Measurements from ENCODE around the gene ISG15. TPM values are rescaled to one million over a fixed set of nuclear protein-coding genes. Genes with fewer than 3 reads are reported as not detected.

ISG15 gene
- total RNA-seq, 1 experiment from 2014 or later = 201 TPM

DNA sequence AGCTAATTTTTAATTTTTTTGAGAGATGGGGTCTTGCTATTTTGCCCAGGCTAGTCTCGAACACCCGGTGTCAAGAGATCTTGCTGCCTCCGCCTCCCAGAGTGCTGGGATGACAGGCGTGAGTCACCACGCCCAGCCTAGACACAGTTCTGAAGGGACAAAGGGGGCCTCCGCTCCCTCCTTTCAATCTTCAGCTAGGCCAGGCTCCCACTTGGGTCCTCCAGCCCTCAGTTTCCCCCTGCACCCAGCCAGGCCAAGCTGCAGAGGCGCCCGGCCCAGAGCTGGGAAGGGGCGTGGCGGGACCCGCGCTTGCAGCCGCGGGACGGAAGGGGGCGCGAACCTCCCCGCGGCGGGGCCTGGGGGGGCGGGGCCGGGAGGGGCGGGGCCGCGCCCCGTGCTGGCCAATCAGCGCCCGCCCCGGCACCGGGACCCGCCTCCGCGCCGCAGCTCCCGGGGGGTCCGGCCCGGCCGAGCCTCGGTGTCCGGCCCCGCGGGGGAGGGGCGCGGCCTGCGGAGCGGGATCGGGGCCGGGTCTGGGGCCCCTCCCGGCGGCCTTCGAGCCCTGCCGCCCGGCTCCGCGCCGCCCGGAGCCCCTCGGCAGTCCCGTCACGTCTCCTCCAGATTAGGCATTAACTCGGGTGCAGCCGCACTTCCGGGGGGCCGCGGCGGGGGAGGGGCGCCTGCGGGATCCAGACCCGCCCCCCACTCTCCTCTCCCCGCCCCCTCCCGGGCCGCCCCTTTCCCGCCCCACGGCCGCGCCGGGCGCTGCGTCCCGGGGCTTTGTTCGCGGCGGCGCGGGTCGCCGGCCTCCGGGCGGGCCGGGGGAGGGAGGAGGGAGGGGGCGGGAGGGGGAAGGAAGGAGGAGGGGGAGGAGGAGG lies 6.1 kb downstream of the ISG15 start:
- peaks cover 45% of the 10 kb centered on the region for H3K4me1 ChIP-seq (replicated peaks)

DNA sequence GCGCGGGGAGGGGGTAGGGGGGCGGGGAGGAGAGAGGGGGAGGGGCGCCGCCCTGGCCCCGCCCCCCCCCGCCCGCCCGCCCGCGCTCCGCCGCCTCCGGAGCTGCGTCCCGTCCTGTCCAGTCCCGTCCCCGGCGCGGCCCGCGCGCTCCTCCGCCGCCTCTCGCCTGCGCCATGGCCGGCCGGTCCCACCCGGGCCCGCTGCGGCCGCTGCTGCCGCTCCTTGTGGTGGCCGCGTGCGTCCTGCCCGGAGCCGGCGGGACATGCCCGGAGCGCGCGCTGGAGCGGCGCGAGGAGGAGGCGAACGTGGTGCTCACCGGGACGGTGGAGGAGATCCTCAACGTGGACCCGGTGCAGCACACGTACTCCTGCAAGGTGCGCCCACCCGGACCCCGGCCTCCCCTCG lies 6.7 kb downstream of the ISG15 start, which contains the start of gene AGRN:
Gene AGRN (plus strand): TSS at position 121 of the 405 bp plus-strand sequence. CDS start 53 bp downstream, at position 174.
- Histone ChIP-seq H3K4me3 (peak within 1 kb of the TSS; percentile 92), H3K9me3 (replicated peaks) (no peaks in the 10 kb centered on the region), H3K36me3 (peaks cover 37% of the 10 kb centered on the region), H3K27ac (peak within 1 kb of the TSS; percentile 72; the same call in 1 of the 2 replicates), H3K4me1 (replicated peaks) (peaks cover 45% of the 10 kb centered on the region), H3K27me3 (replicated peaks) (no peaks in the 10 kb centered on the region)
- no peak for DNase-seq (ENCODE audit: low read depth in 1 of 2, low spot score in 2 of 2)

More for the DNA sequence above, 6.1 kb downstream of the ISG15 start:
- DNase-seq (ENCODE audit: low read depth in 1 of 2, low spot score in 2 of 2) = peak; percentile 69 to 82
- H3K9me3 ChIP-seq (replicated peaks) = no peaks in the 10 kb centered on the region
- no peaks in the 10 kb centered on the region for H3K27me3 ChIP-seq (replicated peaks)
- H3K4me3 ChIP-seq = peak overlapping the region; percentile 52
- H3K36me3 ChIP-seq = peaks cover 36% of the 10 kb centered on the region
- H3K27ac ChIP-seq = peak overlapping the region; percentile 72; the same call in 1 of the 2 replicates

DNA sequence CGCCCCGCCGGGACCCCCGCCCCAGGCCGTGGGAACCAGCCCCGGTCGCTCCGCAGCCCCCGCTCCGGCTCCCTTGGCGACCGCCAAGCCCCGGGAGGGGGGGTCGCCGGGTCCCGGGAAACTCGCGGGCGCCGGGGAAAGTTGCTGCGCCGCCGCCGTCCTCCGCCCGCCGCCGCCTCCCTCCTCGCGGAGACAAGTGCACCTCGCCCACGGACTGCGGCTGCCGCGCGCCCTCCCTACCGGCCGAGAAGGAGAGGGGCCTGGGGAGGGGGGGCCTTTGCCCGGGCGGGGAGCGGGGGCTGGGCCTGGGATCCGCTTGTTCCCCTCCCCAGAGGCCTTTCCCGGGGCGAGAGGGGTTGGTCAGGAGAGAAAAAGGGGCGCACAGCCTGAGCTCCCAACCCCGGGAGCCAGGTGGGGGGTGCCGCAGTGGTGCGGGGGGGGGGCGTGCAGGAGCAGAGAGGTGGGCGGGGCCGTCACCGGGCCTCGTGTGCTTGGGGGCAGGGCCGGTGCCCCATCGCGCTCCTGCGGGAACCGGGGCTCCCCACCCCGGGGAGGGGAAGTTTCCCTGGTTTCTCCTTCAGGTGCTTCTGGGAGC lies 7.2 kb downstream of the ISG15 start:
- no peaks in the 10 kb centered on the region for H3K27me3 ChIP-seq (replicated peaks)
- DNase-seq (ENCODE audit: low read depth in 1 of 2, low spot score in 2 of 2) = no peak
- H3K4me3 ChIP-seq = peak overlapping the region; percentile 92
- 0 out of 2 replicates have a peak overlapping the region, but pooled peaks have one; percentile 10 for H3K27ac ChIP-seq
- H3K9me3 ChIP-seq (replicated peaks) = no peaks in the 10 kb centered on the region
- H3K36me3 ChIP-seq = peaks cover 35% of the 10 kb centered on the region
- H3K4me1 ChIP-seq (replicated peaks) = peaks cover 43% of the 10 kb centered on the region

DNA sequence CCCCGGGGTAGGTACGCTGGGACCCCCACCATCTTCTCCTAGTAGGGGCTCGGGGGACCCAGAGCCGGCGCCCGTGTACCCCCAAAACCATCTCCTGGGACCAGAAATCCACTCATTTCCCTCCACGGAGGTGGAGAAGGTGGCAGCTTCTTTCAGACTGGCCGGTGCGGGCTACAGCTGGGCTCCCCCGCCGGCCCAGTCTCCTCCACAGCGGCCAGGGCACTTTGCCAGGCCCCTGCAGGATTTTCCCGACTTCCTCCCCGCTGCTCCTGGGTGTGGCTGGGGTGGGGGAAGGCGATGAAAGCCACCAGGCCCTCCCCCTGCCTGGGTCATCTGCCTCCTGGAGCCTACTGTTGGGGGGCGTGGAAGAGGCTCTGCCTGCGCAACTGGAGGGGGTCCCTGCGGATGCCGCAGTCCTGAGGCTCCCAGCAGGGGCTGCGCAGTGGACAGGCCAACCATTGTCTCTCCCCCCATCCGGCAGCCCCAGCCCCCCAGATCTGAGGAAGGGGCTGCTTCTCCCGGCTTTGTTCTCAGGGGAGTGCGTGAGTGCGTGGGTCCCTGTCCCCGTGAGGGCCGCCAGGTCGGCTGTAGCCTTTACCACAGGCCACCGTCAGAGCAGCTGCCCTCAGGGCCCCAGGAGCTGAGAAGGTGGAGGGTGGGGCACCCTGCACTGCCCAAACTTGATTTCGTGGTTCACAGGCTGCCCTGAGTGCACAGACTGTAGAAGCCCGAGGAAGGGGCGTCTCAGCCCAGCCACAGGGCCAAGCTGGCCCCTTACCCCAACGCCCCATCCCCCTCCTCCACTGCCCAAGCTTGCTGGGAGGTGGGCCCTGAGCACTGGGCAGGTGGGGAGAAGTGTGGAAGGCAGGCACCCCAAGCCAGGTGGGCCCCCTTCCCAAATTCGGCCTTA lies 8.0 kb downstream of the ISG15 start:
- Histone ChIP-seq H3K9me3 (replicated peaks) (no peaks in the 10 kb centered on the region), H3K27me3 (replicated peaks) (no peaks in the 10 kb centered on the region), H3K36me3 (peaks cover 38% of the 10 kb centered on the region), H3K4me1 (replicated peaks) (peaks cover 43% of the 10 kb centered on the region), H3K4me3 (peak overlapping the region; percentile 92), H3K27ac (0 out of 2 replicates have a peak overlapping the region, but pooled peaks have one; percentile 10)
- DNase-seq (ENCODE audit: low read depth in 1 of 2, low spot score in 2 of 2) = peak; percentile 74 to 90

DNA sequence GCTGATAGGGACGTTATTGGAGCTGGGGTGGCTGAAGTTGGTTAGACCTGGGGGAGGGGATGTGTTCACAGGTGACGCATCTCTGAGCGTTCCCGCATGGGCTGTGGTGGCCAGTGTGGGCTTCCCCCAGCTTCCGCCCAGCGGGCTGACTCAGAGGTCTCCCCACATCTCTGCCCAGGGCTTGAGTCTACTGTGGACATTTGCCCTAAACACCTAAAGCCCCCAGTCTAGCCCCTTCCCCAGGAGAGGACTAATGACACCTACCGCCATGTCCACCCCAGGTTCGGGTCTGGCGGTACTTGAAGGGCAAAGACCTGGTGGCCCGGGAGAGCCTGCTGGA lies 8.6 kb downstream of the ISG15 start:
- no peak for DNase-seq (ENCODE audit: low read depth in 1 of 2, low spot score in 2 of 2)
- Histone ChIP-seq H3K27me3 (replicated peaks) (no peaks in the 10 kb centered on the region), H3K4me1 (replicated peaks) (peaks cover 43% of the 10 kb centered on the region), H3K9me3 (replicated peaks) (no peaks in the 10 kb centered on the region), H3K36me3 (peaks cover 39% of the 10 kb centered on the region), H3K27ac (no peak overlapping the region), H3K4me3 (no peak overlapping the region)

DNA sequence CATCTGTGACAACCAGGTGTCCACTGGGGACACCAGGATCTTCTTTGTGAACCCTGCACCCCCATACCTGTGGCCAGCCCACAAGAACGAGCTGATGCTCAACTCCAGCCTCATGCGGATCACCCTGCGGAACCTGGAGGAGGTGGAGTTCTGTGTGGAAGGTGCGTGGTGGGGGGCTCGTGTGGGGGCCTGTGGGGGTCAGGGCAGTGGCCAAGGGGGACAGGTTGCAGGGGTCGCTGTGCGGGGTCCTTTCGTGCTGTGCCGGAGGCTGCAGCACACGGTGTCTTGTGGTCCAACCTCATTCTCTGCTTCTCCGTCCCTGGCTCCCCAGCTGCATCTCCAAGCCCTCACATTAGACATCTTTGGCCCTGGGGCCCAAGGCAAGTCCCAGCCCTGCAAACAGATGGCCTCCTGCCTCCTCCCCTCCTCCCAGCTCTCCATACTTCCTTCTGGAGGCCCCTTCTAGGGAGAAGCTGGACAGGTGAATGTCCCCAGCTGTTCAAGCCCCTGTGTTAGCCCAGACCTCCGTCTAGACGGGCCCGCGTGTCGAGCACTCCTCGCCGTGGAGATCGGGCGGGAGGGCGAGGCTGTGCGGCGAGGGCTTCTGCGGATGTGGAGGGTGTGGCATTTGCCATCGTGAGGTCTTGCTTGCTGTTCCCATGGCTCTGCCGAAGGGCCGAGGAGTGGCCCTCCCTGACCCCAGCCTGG lies 9.2 kb downstream of the ISG15 start:
- H3K4me1 ChIP-seq (replicated peaks) = peaks cover 43% of the 10 kb centered on the region
- H3K4me3 ChIP-seq = no peak overlapping the region
- H3K9me3 ChIP-seq (replicated peaks) = no peaks in the 10 kb centered on the region
- no peak overlapping the region for H3K27ac ChIP-seq
- peaks cover 43% of the 10 kb centered on the region for H3K36me3 ChIP-seq
- no peaks in the 10 kb centered on the region for H3K27me3 ChIP-seq (replicated peaks)
- no peak for DNase-seq (ENCODE audit: low read depth in 1 of 2, low spot score in 2 of 2)

DNA sequence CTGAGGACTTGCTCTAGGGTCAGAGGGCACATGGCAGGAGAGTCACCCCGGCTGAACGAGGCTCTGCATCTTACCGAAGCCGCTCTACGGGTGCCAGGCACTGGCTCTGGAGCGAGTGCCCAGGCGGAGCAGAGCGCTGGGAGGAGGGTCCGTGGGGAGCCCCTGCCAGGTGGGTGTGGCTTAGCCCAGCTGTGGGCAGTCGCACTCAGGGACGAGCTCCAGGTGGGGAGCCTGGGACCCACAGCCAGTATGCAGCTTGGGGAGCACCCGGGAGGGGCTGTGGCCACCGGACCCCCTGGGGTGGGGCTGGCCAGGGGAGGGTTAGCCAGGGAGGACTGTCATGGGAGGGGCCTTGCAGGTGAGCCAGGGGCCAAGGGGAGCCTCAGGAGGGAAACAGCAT lies 10.4 kb downstream of the ISG15 start:
- no peak for DNase-seq (ENCODE audit: low read depth in 1 of 2, low spot score in 2 of 2)
- H3K4me3 ChIP-seq = no peak overlapping the region

DNA sequence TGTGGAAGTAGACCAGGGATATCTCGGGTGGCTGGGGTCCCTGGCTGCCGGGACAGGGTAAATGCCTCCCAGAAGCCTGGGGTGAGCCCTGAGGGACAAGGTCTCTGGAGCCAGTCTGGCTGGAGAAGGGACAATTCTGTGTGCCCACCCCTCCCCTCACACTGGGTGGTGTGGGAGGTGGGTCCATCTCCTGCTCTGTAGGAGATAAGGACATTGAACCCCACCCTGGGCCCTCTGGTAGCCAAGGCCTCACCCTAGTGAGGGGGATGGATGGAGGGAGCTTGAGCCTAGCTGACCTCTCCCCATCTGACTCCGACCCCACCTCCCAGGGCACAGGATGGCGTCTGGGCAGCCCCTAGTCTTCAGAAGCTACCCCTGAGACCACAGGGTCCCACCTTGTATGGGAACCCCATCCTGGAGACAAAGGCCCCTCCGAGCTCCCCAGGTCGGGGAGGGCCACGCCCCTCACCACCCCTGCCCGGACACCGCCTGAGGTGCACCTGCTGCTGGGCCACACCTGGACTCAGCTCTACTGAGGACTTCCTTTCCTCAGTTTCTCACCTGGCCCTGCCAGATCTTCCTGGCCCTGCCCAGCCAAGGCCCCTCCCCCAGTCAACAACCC lies 11.0 kb downstream of the ISG15 start:
- H3K27ac ChIP-seq = peak overlapping the region; percentile 79; the same call in 1 of the 2 replicates
- no peaks in the 10 kb centered on the region for H3K27me3 ChIP-seq (replicated peaks)
- no peak for DNase-seq (ENCODE audit: low read depth in 1 of 2, low spot score in 2 of 2)
- peaks cover 46% of the 10 kb centered on the region for H3K36me3 ChIP-seq
- no peak overlapping the region for H3K4me3 ChIP-seq
- H3K9me3 ChIP-seq (replicated peaks) = no peaks in the 10 kb centered on the region
- H3K4me1 ChIP-seq (replicated peaks) = peaks cover 39% of the 10 kb centered on the region

More for the DNA sequence above, 10.4 kb downstream of the ISG15 start:
- peaks cover 46% of the 10 kb centered on the region for H3K36me3 ChIP-seq
- peaks cover 43% of the 10 kb centered on the region for H3K4me1 ChIP-seq (replicated peaks)
- no peaks in the 10 kb centered on the region for H3K9me3 ChIP-seq (replicated peaks)
- H3K27ac ChIP-seq = no peak overlapping the region
- H3K27me3 ChIP-seq (replicated peaks) = no peaks in the 10 kb centered on the region

DNA sequence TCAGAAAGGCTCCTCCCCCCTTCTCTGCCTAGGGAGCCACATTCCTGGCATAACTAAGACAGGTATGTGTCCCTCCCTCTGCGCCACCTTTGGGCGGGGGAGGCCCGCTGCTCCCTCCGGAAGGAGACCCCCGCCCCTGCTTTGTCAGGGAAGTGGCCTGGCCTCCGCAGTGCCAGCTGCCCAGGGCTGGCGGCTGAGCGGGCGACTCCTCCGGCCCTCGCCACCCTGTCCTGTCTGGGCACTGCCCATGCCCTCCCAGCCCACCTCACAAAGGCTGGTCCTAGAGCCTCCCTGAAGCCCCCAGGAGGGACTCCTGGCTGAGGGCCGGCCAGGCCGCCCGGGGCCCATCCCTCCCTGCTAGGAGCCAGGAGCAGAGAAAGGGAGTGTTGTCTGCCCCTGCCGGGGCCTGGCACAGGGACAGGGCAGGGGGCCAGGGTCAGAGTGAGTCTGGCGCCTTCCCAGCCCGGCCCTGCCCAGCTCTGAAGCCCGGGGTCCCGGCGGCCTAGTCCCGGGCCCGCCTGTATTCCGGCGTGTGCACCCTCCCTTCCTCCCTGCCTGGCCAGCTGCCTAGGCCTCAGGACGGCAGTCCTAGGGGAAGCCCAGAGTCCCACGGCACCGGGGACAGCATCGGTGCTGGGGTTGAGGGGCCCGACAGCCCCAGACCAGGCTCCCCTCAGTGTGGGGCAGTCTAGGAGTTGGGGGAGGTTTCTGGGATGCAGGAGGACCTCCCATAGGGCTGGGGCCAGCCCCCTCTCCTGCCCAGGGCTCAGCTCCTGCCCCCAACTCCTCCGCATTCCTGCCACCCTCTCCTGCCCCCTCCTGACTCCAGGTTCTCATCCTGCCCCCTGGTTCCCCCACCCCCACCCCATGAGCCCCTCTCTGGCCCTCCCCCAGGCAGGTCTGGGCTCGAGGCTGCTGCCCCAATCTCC lies 11.7 kb downstream of the ISG15 start:
- peaks cover 46% of the 10 kb centered on the region for H3K36me3 ChIP-seq
- H3K27ac ChIP-seq = peak overlapping the region; percentile 79
- H3K4me1 ChIP-seq (replicated peaks) = peaks cover 39% of the 10 kb centered on the region
- H3K9me3 ChIP-seq (replicated peaks) = no peaks in the 10 kb centered on the region
- no peak overlapping the region for H3K4me3 ChIP-seq
- DNase-seq (ENCODE audit: low read depth in 1 of 2, low spot score in 2 of 2) = peak; percentile 55 to 79
- no peaks in the 10 kb centered on the region for H3K27me3 ChIP-seq (replicated peaks)

DNA sequence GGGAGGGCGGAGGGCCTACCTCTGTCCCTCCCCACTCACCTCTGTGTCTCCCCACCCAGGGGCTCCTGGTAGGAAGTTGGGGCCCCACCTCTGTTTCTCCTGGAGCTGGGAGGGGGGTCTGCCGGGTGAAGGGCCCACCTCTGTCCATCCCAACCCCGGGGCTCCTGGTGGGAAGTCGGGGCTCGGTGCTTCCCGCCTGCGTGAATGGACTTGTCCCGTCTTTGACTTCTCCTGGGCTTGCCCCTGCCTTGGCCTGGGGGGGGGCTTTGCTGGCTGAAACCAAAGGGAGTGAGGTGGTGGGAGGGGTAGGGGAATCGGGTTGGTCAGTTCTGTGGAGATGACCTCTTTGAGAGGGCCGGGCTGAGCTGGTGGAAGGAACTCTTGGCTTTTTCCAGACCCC lies 12.4 kb downstream of the ISG15 start:
- H3K27me3 ChIP-seq (replicated peaks) = no peaks in the 10 kb centered on the region
- peaks cover 46% of the 10 kb centered on the region for H3K36me3 ChIP-seq
- H3K4me1 ChIP-seq (replicated peaks) = peaks cover 35% of the 10 kb centered on the region
- no peaks in the 10 kb centered on the region for H3K9me3 ChIP-seq (replicated peaks)
- no peak for DNase-seq (ENCODE audit: low read depth in 1 of 2, low spot score in 2 of 2)
- no peak overlapping the region for H3K4me3 ChIP-seq
- no peak overlapping the region for H3K27ac ChIP-seq

DNA sequence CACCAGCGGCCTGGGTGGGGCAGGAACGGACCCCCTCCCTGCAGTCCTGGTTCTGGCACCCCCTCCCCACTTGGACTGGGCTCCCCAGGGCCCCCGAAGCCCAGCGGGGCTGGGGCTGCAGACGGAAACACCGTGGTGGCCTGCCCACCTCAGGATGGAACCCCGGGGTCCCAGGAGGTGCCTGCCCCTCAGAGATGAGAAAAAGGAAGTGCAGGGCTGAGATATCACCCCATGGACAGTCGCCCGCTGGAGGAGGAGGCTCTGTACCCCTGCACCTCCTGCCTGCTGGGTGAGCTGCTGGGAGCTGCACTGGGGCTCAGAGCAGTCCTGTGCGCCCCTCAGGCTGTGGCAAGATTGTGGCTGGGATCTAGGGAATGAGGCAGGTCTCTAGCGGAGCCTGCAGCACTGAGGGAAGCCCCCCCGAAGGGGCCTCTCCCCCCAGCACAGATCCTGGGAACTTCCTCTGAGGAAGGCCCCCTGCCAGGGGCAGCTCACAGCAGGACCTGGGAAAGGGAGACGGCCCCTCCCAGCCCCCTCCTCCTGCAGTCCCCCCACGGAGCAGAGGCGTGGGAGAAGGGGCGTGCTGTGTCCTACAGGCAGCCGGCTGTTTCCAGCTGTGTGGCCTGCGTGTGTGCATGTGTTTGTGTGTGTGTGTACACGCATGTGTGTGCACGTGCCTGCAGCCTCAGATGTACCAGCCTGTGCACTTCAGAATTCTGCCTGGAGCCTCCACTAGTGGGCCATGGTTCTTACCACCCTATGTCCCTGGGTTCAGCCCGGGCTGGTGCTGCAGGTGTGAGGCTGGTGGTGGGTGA lies 13.5 kb downstream of the ISG15 start:
- peaks cover 24% of the 10 kb centered on the region for H3K4me1 ChIP-seq (replicated peaks)
- peaks cover 46% of the 10 kb centered on the region for H3K36me3 ChIP-seq
- H3K27ac ChIP-seq = no peak overlapping the region
- no peaks in the 10 kb centered on the region for H3K9me3 ChIP-seq (replicated peaks)
- no peaks in the 10 kb centered on the region for H3K27me3 ChIP-seq (replicated peaks)
- DNase-seq (ENCODE audit: low read depth in 1 of 2, low spot score in 2 of 2) = no peak
- no peak overlapping the region for H3K4me3 ChIP-seq

All from SJSA1 (cell line).